Testis (tissue), 3 donors: ENCODE measurements around the gene TBL1XR1. TPM values are rescaled to one million over a fixed set of nuclear protein-coding genes. Genes with fewer than 3 reads are reported as not detected.
"Not testable (repeated sequence)": the region's sequence is repeated elsewhere in the genome, so short reads cannot be mapped to it uniquely, and the experiment has no call there.

Source experiments
- DNase-seq: peaks from one replicate; pipeline ENCODE4 v3.0.0-alpha.2; 2019
- H3K27ac ChIP-seq, 2 donors: fragments of 200-600 bp; sonication (generic); one replicate each; pipeline ENCODE4 v1.5.1; 2019
- H3K27me3 ChIP-seq: fragments of 200-600 bp; sonication (generic); one replicate; pipeline ENCODE4 v1.5.1; 2019
- H3K36me3 ChIP-seq: fragments of 200-600 bp; sonication (generic); one replicate; pipeline ENCODE4 v1.5.1; 2017; ENCODE audit warnings: low read depth; ENCODE audit errors: missing control alignments
- H3K4me1 ChIP-seq: fragments of 200-600 bp; sonication (generic); one replicate; pipeline ENCODE4 v1.5.1; 2019
- H3K4me3 ChIP-seq, 2 donors: fragments of 200-600 bp; sonication (generic); one replicate each; pipeline ENCODE4 v1.5.1; 2017 to 2019
- H3K9me3 ChIP-seq: fragments of 200-600 bp; sonication (generic); one replicate; pipeline ENCODE4 v1.5.1; 2017
- CTCF ChIP-seq, 3 experiments: fragments of 450-650 bp in 2 of 3; fragments of 200-600 bp in 1 of 3; sonication (generic) in 1 of 3; IDR thresholded peaks; one replicate each; pipeline ENCODE4 v1.5.1; 2016 to 2019; ENCODE audit warnings: antibody characterized with exemption in 3 of 3, mild to moderate bottlenecking in 2 of 3, moderate library complexity in 1 of 3
- POLR2A ChIP-seq: fragments of 450-650 bp; IDR thresholded peaks from one replicate; pipeline ENCODE4 v1.6.1; 2017; ENCODE audit warnings: antibody characterized with exemption, mild to moderate bottlenecking, moderate library complexity
- WGBS, 2 donors: methylation state at CpG; one replicate each; pipeline ENCODE4 v1.1.5; 2018; 5-methylcytosine and 5-hydroxymethylcytosine counted together
- intact Hi-C: fragments of 100-400 bp; cut with DNase I; formaldehyde crosslinking; loops from one replicate; pipeline ENCODE4 v1.15.1; 2023; ENCODE audit warnings: low total_unique reads
- polyA plus RNA-seq: library from polyadenylated mRNA; stranded (reverse); fragments of 350-450 nt; fragmentation: Illumina TruSeq; extraction: RNeasy Lipid Tissue Mini Kit (QIAGEN cat#74804); gene quantifications from one replicate; pipeline ENCODE4 v1.2.3, GENCODE V29; 2014; ENCODE audit warnings: low read depth, low replicate concordance; ENCODE audit not compliant: insufficient read depth
- total RNA-seq, 2 donors: library from RNA; depleted of rRNA; stranded (reverse); fragments of >200 nt; gene quantifications; one replicate each; pipeline ENCODE4 v1.2.3, GENCODE V29; 2016

The TBL1XR1 gene
- total and polyA plus RNA-seq, 3 donors from 2014 or later: 44.2 to 67.6 (median 59.8) TPM

- no peak for DNase-seq
- H3K27me3 ChIP-seq: no peaks in the 10 kb centered on the region
- TF ChIP-seq POLR2A (no peak), CTCF (IDR thresholded peaks at IDR 0.05) (no peak)
- H3K36me3 ChIP-seq: no peaks in the 10 kb centered on the region
- no peaks in the 10 kb centered on the region for H3K9me3 ChIP-seq
- H3K27ac ChIP-seq: no peak overlapping the region
- H3K4me3 ChIP-seq: no peak overlapping the region
- intact Hi-C loops: no loop called here
- 50 to 60% methylated on average over 9 of the region's 9 CpGs for WGBS, 2 donors
- H3K4me1 ChIP-seq: peaks cover 23% of the 10 kb centered on the region
Observed at GRCh38 chr3:177193688-177194268, 3.5 kb downstream of the TBL1XR1 start.

GRCh38 chr3:177193275-177193674 lies 4.0 kb downstream of the TBL1XR1 start:
- H3K9me3 ChIP-seq, H3K27ac ChIP-seq, intact Hi-C loops, H3K36me3 ChIP-seq, H3K4me3 ChIP-seq, DNase-seq, H3K27me3 ChIP-seq: not testable (repeated sequence)
- WGBS, 2 donors: 72 to 81% methylated on average over 12 of the region's 12 CpGs
- peaks cover 18% of the 10 kb centered on the region for H3K4me1 ChIP-seq

GRCh38 chr3:177190756-177191681 lies 6.3 kb downstream of the TBL1XR1 start:
- no peaks in the 10 kb centered on the region for H3K36me3 ChIP-seq
- no peak overlapping the region for H3K4me3 ChIP-seq
- TF ChIP-seq CTCF (IDR thresholded peaks at IDR 0.05) (no peak), POLR2A (no peak)
- peaks cover 15% of the 10 kb centered on the region for H3K4me1 ChIP-seq
- no peaks in the 10 kb centered on the region for H3K9me3 ChIP-seq
- no peak overlapping the region for H3K27ac ChIP-seq
- WGBS, 2 donors: 49 to 53% methylated on average over 5 of the region's 5 CpGs
- intact Hi-C loops: no loop called here
- no peaks in the 10 kb centered on the region for H3K27me3 ChIP-seq
- no peak for DNase-seq

GRCh38 chr3:177190184-177190583 lies 7.1 kb downstream of the TBL1XR1 start:
- H3K4me3 ChIP-seq, intact Hi-C loops, DNase-seq, H3K27ac ChIP-seq, H3K27me3 ChIP-seq, H3K9me3 ChIP-seq, H3K36me3 ChIP-seq: not testable (repeated sequence)
- WGBS, 2 donors: 95 to 97% methylated on average over 5 of the region's 5 CpGs
- H3K4me1 ChIP-seq: peaks cover 11% of the 10 kb centered on the region

- H3K4me3 ChIP-seq, H3K27me3 ChIP-seq, H3K27ac ChIP-seq, DNase-seq, intact Hi-C loops, H3K36me3 ChIP-seq, H3K4me1 ChIP-seq, H3K9me3 ChIP-seq: not testable (repeated sequence)
- 83% methylated on average over 4 of the region's 4 CpGs for WGBS, 2 donors
Observed at GRCh38 chr3:177188325-177188724, 9.0 kb downstream of the TBL1XR1 start.

GRCh38 chr3:177186306-177186705 lies 11.0 kb downstream of the TBL1XR1 start:
- no peak overlapping the region for H3K27ac ChIP-seq
- 69 to 72% methylated on average over 1 of the region's 1 CpG for WGBS, 2 donors
- DNase-seq: no peak
- no peaks in the 10 kb centered on the region for H3K27me3 ChIP-seq
- peaks cover 3% of the 10 kb centered on the region for H3K4me1 ChIP-seq
- intact Hi-C loops: no loop called here
- H3K36me3 ChIP-seq: no peaks in the 10 kb centered on the region
- TF ChIP-seq POLR2A (no peak), CTCF (IDR thresholded peaks at IDR 0.05) (no peak)
- H3K4me3 ChIP-seq: no peak overlapping the region
- H3K9me3 ChIP-seq: no peaks in the 10 kb centered on the region
